Endothelial cell of umbilical vein (primary cell): ENCODE measurements around the gene RALGPS1.

ENCODE experiments used
- CTCF ChIP-seq, 2 donors: IDR thresholded peaks; 1 replicate in 1 of 2; 2 replicates in 1 of 2; pipeline ENCODE4 v1.5.1; 2011; ENCODE audit warnings: low read length in 2 of 2, mild to moderate bottlenecking in 2 of 2, moderate library complexity in 2 of 2, control low read depth in 1 of 2, inconsistent platforms in 1 of 2, low read depth in 1 of 2; ENCODE audit not compliant: insufficient read depth in 1 of 2; ENCODE audit errors: extremely low read depth in 1 of 2
- EZH2 ChIP-seq: IDR thresholded peaks from 2 replicates; pipeline ENCODE4 v1.6.1; 2012; ENCODE audit warnings: borderline replicate concordance, low read depth, mild to moderate bottlenecking, moderate library complexity, low read length, inconsistent platforms; ENCODE audit not compliant: severe bottlenecking
- FOS ChIP-seq: IDR thresholded peaks from 2 replicates; pipeline ENCODE4 v1.6.1; 2011; ENCODE audit warnings: mild to moderate bottlenecking, low read length, moderate library complexity, borderline replicate concordance; ENCODE audit not compliant: insufficient read depth
- MYC ChIP-seq: IDR thresholded peaks from one replicate; pipeline ENCODE4 v1.6.1; 2011; ENCODE audit warnings: mild to moderate bottlenecking, low read depth, low read length
- POLR2A ChIP-seq: IDR thresholded peaks from 2 replicates; pipeline ENCODE4 v1.6.1; 2012; ENCODE audit warnings: low read depth, mild to moderate bottlenecking, control low read depth, low read length
- POLR2AphosphoS5 ChIP-seq: IDR thresholded peaks from 2 replicates; pipeline ENCODE4 v1.6.1; 2012; ENCODE audit warnings: low read depth, mild to moderate bottlenecking, control low read depth, low read length, moderate library complexity; ENCODE audit not compliant: insufficient read depth
- TF ChIP-seq, protein P1 (sequence below): IDR thresholded peaks from 2 replicates; pipeline ENCODE4 v1.6.1; 2011; ENCODE audit not compliant: insufficient read depth, insufficient read length

- TF ChIP-seq CTCF (IDR thresholded peaks at IDR 0.05; ENCODE audit: extremely low read depth in 1 of 2, insufficient read depth in 1 of 2, low read depth in 1 of 2, low read length in 2 of 2) (no peak), POLR2A (no peak), EZH2 (no peak), POLR2AphosphoS5 (no peak), FOS (no peak), MYC (no peak)
- TF ChIP-seq, protein P1, sequence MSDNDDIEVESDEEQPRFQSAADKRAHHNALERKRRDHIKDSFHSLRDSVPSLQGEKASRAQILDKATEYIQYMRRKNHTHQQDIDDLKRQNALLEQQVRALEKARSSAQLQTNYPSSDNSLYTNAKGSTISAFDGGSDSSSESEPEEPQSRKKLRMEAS, result no peak
Observed at GRCh38 chr9:127064335-127064734, 149.8 kb downstream of the RALGPS1 start.
